Measurements from ENCODE around the gene P3H4. TPM values are rescaled to one million over a fixed set of nuclear protein-coding genes. Genes with fewer than 3 reads are reported as not detected.

P3H4 gene
- total RNA-seq, 1 donor from 2014 or later, result 9.5 TPM

DNA sequence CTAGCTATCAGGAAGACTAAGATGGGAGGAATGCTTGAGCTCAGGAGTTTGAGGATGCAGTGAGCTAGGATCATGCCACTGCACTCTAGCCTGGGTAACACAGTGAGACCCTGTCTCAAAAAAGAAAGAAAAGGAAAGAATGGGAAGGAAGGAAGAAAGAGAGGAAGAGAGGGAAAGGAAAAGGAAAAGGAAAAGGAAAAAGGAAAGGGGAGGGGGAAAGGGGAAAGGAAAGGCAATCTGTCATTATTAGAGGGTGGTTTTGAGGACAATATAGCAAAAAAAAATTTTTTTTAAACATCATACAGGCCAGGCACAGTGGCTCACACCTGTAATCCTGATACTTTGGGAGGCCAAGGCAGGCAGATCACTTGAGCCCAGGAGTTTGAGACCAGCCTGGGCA, 45.6 kb downstream of the P3H4 start:
- TF ChIP-seq, protein P1, sequence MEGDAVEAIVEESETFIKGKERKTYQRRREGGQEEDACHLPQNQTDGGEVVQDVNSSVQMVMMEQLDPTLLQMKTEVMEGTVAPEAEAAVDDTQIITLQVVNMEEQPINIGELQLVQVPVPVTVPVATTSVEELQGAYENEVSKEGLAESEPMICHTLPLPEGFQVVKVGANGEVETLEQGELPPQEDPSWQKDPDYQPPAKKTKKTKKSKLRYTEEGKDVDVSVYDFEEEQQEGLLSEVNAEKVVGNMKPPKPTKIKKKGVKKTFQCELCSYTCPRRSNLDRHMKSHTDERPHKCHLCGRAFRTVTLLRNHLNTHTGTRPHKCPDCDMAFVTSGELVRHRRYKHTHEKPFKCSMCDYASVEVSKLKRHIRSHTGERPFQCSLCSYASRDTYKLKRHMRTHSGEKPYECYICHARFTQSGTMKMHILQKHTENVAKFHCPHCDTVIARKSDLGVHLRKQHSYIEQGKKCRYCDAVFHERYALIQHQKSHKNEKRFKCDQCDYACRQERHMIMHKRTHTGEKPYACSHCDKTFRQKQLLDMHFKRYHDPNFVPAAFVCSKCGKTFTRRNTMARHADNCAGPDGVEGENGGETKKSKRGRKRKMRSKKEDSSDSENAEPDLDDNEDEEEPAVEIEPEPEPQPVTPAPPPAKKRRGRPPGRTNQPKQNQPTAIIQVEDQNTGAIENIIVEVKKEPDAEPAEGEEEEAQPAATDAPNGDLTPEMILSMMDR (IDR thresholded peaks at IDR 0.05), result no peak
- no peaks in the 10 kb centered on the region for H3K4me1 ChIP-seq
- H3K36me3 ChIP-seq, result peaks cover 97% of the 10 kb centered on the region
- H3K4me3 ChIP-seq, result no peak overlapping the region
- ATAC-seq, result no peak
- DNase-seq, result no peak
- intact Hi-C loops (cut with DNase I), result no loop called here
- no peak overlapping the region for H3K27ac ChIP-seq
- H3K9me3 ChIP-seq, result no peaks in the 10 kb centered on the region
- H3K27me3 ChIP-seq, result no peaks in the 10 kb centered on the region

DNA sequence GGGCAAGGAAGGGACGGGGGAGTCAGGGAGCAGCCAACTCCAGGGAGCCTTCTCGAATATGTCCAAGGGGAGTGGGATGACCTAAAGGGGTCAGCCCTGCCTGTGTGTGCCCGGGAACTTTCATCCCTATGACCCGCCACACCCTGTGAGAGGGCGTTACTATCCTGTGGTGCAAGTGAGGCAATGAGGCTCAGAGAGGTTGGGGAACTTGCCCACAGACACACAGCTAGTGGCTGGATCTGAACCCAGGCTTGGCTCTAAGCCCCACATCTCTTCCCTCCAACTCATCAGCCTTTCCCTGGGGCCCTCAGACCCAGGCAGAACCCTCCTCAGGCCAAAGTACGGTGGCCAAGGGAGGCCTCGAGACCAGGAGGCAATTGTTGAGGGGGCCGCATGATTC, 48.4 kb downstream of the P3H4 start:
- DNase-seq, result no peak
- TF ChIP-seq, protein P1 (IDR thresholded peaks at IDR 0.05), result no peak
- peaks cover 97% of the 10 kb centered on the region for H3K36me3 ChIP-seq
- H3K4me3 ChIP-seq, result no peak overlapping the region
- H3K4me1 ChIP-seq, result no peaks in the 10 kb centered on the region
- H3K27ac ChIP-seq, result no peak overlapping the region
- intact Hi-C loops (cut with DNase I), result no loop called here
- no peak for ATAC-seq
- H3K9me3 ChIP-seq, result no peaks in the 10 kb centered on the region
- H3K27me3 ChIP-seq, result no peaks in the 10 kb centered on the region

DNA sequence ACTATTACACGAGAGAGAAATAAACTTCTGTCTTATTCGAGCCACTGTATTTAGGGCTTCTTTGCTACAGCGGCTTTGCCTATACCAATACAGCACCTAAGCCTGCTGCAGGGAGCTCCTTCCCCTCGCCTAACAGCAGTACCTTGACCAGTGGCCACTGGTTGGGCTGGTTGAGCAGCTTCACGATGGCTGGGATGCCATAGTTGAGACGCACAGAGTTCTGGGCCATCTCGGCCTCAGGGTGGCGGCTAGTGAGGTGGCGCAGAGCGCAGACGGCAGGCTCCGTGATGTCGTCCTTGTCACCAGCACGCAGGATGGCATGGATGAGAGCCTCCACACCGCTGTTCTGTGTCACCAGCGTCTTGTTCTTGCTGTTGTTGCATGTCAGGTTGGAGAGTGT, 48.9 kb downstream of the P3H4 start:
- Histone ChIP-seq H3K36me3 (peaks cover 97% of the 10 kb centered on the region), H3K27me3 (no peaks in the 10 kb centered on the region)
- DNase-seq, result no peak

DNA sequence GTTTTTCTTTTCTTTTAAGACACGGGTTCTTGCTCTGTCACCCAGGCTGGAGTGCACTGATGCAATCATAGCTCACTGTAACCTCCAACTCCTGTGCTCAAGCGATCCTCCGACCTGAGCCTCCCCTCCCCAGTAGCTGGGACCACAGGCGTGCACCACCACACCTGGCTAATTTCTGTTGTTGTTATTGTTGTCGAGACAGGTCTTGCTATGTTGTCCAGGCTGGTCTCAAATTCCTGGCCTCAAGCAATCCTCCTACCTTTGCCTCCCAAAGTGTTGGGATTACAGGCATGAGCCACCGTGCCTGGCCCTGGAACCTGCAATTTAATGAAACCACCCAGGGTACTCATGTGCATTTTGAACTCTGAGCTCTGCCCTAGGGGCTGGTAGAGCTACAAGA, 49.4 kb downstream of the P3H4 start:
- Histone ChIP-seq H3K27me3 (no peaks in the 10 kb centered on the region), H3K4me3 (no peak overlapping the region), H3K27ac (no peak overlapping the region), H3K4me1 (no peaks in the 10 kb centered on the region), H3K9me3 (no peaks in the 10 kb centered on the region), H3K36me3 (peaks cover 97% of the 10 kb centered on the region)
- TF ChIP-seq, protein P1 (IDR thresholded peaks at IDR 0.05), result no peak
- no peak for ATAC-seq
- DNase-seq, result no peak
- intact Hi-C loops (cut with DNase I), result no loop called here

More for the DNA sequence above, 48.9 kb downstream of the P3H4 start:
- intact Hi-C loops (cut with DNase I), result no loop called here
- no peak overlapping the region for H3K4me3 ChIP-seq
- no peaks in the 10 kb centered on the region for H3K4me1 ChIP-seq
- H3K27ac ChIP-seq, result no peak overlapping the region
- no peaks in the 10 kb centered on the region for H3K9me3 ChIP-seq
- TF ChIP-seq, protein P1 (IDR thresholded peaks at IDR 0.05), result no peak
- ATAC-seq, result no peak

DNA sequence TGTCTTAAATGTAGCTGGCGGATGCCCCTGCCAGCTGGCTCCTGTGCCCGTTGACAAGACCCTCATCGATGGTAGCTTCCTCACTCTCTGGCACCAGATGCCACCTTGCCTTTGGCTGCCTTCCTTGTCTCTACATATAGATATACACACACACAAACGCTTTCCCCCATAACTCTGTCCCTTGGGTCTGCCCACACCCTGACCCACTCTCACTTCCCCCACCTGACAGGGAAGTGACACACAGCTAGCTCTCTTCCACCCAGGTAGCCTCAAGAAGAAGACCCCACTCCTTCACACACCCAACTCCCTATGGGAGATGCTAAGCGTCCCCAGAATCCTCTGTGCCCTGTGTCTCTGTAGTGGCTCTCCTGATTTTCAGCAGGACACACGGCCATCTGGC, 50.9 kb downstream of the P3H4 start:
- H3K27ac ChIP-seq, result no peak overlapping the region
- H3K36me3 ChIP-seq, result peaks cover 95% of the 10 kb centered on the region
- intact Hi-C loops (cut with DNase I), result no loop called here
- no peak overlapping the region for H3K4me3 ChIP-seq
- H3K27me3 ChIP-seq, result no peaks in the 10 kb centered on the region
- TF ChIP-seq, protein P1 (IDR thresholded peaks at IDR 0.05), result no peak
- ATAC-seq (no peak), DNase-seq (no peak)
- no peaks in the 10 kb centered on the region for H3K9me3 ChIP-seq
- no peaks in the 10 kb centered on the region for H3K4me1 ChIP-seq

DNA sequence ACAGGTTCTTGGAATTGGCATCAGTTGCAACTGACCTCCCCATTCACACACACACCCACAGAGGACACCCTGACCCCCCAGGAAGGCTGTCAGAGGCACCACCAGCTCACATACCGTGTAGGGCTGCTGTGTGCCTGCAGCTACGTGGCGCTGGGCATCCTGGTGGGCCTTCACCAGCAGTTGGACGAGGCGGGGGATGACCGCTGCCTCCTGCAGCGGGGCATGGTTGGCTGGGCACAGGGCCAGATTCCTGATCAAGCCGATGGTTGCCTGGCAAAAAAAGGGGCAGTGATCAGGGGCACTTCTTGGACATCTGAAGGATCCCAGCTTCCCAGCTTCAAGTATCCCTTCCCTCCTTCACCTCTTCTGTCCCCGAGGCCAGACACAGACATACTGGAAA, 53.1 kb downstream of the P3H4 start:
- Histone ChIP-seq H3K27me3 (no peaks in the 10 kb centered on the region), H3K4me1 (no peaks in the 10 kb centered on the region), H3K36me3 (peaks cover 92% of the 10 kb centered on the region), H3K27ac (no peak overlapping the region), H3K4me3 (no peak overlapping the region), H3K9me3 (no peaks in the 10 kb centered on the region)
- intact Hi-C loops (cut with DNase I), result no loop called here
- TF ChIP-seq, protein P1 (IDR thresholded peaks at IDR 0.05), result no peak
- DNase-seq (no peak), ATAC-seq (no peak)
